CD4-positive, alpha-beta memory T cell (primary cell): ENCODE measurements around the gene CD83. TPM values are rescaled to one million over a fixed set of nuclear protein-coding genes. Genes with fewer than 3 reads are reported as not detected.
A peak's percentile ranks its signal among the peaks of the same experiment; 100 is the strongest.

ENCODE experiments used
- CTCF ChIA-PET: fragments of 350-600 bp; sonication (Branson Sonifier 250); formaldehyde crosslinking; loops from one replicate; lab custom pipeline; 2021; ENCODE audit warnings: inconsistent platforms; ENCODE audit not compliant: partially characterized antibody; lab: Charles Lee
- POLR2A ChIA-PET: fragments of 350-600 bp; sonication (Branson Sonifier 250); formaldehyde crosslinking; loops from one replicate; lab custom pipeline; 2021; ENCODE audit not compliant: partially characterized antibody; lab: Charles Lee
- DNase-seq, 5 donors: peaks; one replicate each; pipeline versions ENCODE4 v3.0.0 to v3.0.0-alpha.2; 2020 to 2022; ENCODE audit warnings: mixed read lengths in 1 of 5
- H3K27ac ChIP-seq: one replicate; pipeline ENCODE4 v1.7.0; 2013; ENCODE audit warnings: low read depth, low read length
- H3K27me3 ChIP-seq: 2 replicates; pipeline ENCODE4 v1.7.0; 2013; ENCODE audit warnings: mild to moderate bottlenecking, low read length, moderate library complexity; ENCODE audit not compliant: insufficient read depth
- H3K36me3 ChIP-seq: 2 replicates; pipeline ENCODE4 v1.7.0; 2013; ENCODE audit warnings: mild to moderate bottlenecking, low read length, moderate library complexity; ENCODE audit not compliant: insufficient read depth
- H3K4me1 ChIP-seq: 2 replicates; pipeline ENCODE4 v1.7.0; 2013; ENCODE audit warnings: mild to moderate bottlenecking, low read length, moderate library complexity; ENCODE audit not compliant: insufficient read depth
- H3K4me3 ChIP-seq, 2 donors: one replicate each; pipeline ENCODE4 v1.7.0; 2013; ENCODE audit warnings: low read length in 2 of 2, mild to moderate bottlenecking in 1 of 2
- H3K9me3 ChIP-seq, 2 donors: one replicate each; pipeline ENCODE4 v1.7.0; 2013; ENCODE audit warnings: low read length in 2 of 2, control low read depth in 1 of 2; ENCODE audit not compliant: control insufficient read depth in 1 of 2
- H3K27ac Mint-ChIP-seq, 7 donors: one replicate each; pipeline ENCODE4 v1.8.0; 2020 to 2021; ENCODE audit warnings: mixed read lengths in 7 of 7, mild to moderate bottlenecking in 6 of 7, inconsistent platforms in 3 of 7, moderate library complexity in 3 of 7
- H3K27me3 Mint-ChIP-seq, 2 donors: one replicate each; pipeline ENCODE4 v1.8.0; 2020 to 2021; ENCODE audit warnings: mixed read lengths in 2 of 2
- H3K36me3 Mint-ChIP-seq, 2 donors: one replicate each; pipeline ENCODE4 v1.8.0; 2020 to 2021; ENCODE audit warnings: mixed read lengths in 2 of 2, inconsistent platforms in 1 of 2, mild to moderate bottlenecking in 1 of 2
- H3K4me1 Mint-ChIP-seq, 4 donors: one replicate each; pipeline ENCODE4 v1.8.0; 2020 to 2021; ENCODE audit warnings: mixed read lengths in 4 of 4, mild to moderate bottlenecking in 1 of 4
- H3K4me3 Mint-ChIP-seq, 8 donors: one replicate each; pipeline ENCODE4 v1.8.0; 2020 to 2021; ENCODE audit warnings: mixed read lengths in 8 of 8, mild to moderate bottlenecking in 7 of 8, moderate library complexity in 6 of 8, inconsistent platforms in 3 of 8
- H3K9me3 Mint-ChIP-seq, 8 donors: one replicate each; pipeline ENCODE4 v1.8.0; 2020 to 2021; ENCODE audit warnings: mixed read lengths in 8 of 8, mild to moderate bottlenecking in 5 of 8, inconsistent platforms in 3 of 8, moderate library complexity in 1 of 8
- intact Hi-C: fragments of 100-400 bp; cut with micrococcal nuclease; formaldehyde crosslinking; loops from one replicate; pipeline ENCODE4 v1.15.1; 2023
- polyA plus RNA-seq, 2 donors: library from polyadenylated mRNA; unstranded; fragments of 300-500 nt; fragmentation: Illumina TruSeq; gene quantifications; one replicate each; pipeline ENCODE4 v1.2.3, GENCODE V29; 2021
- total RNA-seq, 2 experiments: library from RNA; stranded (reverse); gene quantifications; one replicate each; pipeline ENCODE4 v1.2.3, GENCODE V29; 2021

CD83 gene
- total and polyA plus RNA-seq, 4 experiments from 2014 or later = 4.8 to 10.6 (median 6.4) TPM

- CTCF ChIA-PET = interaction anchor here (1.7 to 9.8 kb wide), 2 partner anchors 16 to 38 kb away, joined by 6 to 73 read pairs; no protein-coding TSS in a partner anchor
These were observed 34.8 kb upstream of the CD83 start for GRCh38 chr6:14082771-14083170.

GRCh38 chr6:14083262-14083661 lies 34.3 kb upstream of the CD83 start:
- Histone ChIP-seq H3K36me3 (no peaks in the 10 kb centered on the region), H3K27me3 (no peaks in the 10 kb centered on the region), H3K27ac (no peak overlapping the region), H3K4me1 (no peaks in the 10 kb centered on the region), H3K9me3 (no peaks in the 10 kb centered on the region), H3K4me3 (no peak overlapping the region)
- CTCF ChIA-PET = interaction anchor here (1.5 to 1.7 kb wide), 2 partner anchors 17 to 38 kb away, joined by 3 to 6 read pairs; no protein-coding TSS in a partner anchor
- POLR2A ChIA-PET = no interaction called here
- no peak for DNase-seq
- H3K27ac Mint-ChIP-seq = no peak overlapping the region
- H3K36me3 Mint-ChIP-seq = no peaks in the 10 kb centered on the region
- H3K4me3 Mint-ChIP-seq = no peak overlapping the region
- no peaks in the 10 kb centered on the region for H3K27me3 Mint-ChIP-seq
- H3K9me3 Mint-ChIP-seq = no peaks in the 10 kb centered on the region
- no peaks in the 10 kb centered on the region for H3K4me1 Mint-ChIP-seq
- intact Hi-C loops = no loop called here

More at GRCh38 chr6:14082771-14083170, 34.8 kb upstream of the CD83 start:
- no peaks in the 10 kb centered on the region for H3K4me1 ChIP-seq
- H3K36me3 ChIP-seq = no peaks in the 10 kb centered on the region
- H3K27ac Mint-ChIP-seq = no peak overlapping the region
- no peak overlapping the region for H3K4me3 Mint-ChIP-seq
- H3K27me3 ChIP-seq = no peaks in the 10 kb centered on the region
- DNase-seq = no peak
- H3K27ac ChIP-seq = no peak overlapping the region
- POLR2A ChIA-PET = no interaction called here
- no peaks in the 10 kb centered on the region for H3K27me3 Mint-ChIP-seq
- no peak overlapping the region for H3K4me3 ChIP-seq
- no peaks in the 10 kb centered on the region for H3K36me3 Mint-ChIP-seq
- peaks cover 0 to 4% (median 0%) of the 10 kb centered on the region in 4 donors for H3K4me1 Mint-ChIP-seq
- H3K9me3 Mint-ChIP-seq = no peaks in the 10 kb centered on the region
- intact Hi-C loops = no loop called here
- no peaks in the 10 kb centered on the region for H3K9me3 ChIP-seq

GRCh38 chr6:14083751-14084150 lies 33.8 kb upstream of the CD83 start:
- Mint-ChIP-seq H3K9me3 (no peaks in the 10 kb centered on the region), H3K4me3 (no peak overlapping the region), H3K36me3 (no peaks in the 10 kb centered on the region), H3K27me3 (peaks cover 0 to 3% of the 10 kb centered on the region in 2 donors), H3K4me1 (no peaks in the 10 kb centered on the region), H3K27ac (peak overlapping the region in 1 of 7 donors; percentile 78)
- no peak overlapping the region for H3K27ac ChIP-seq
- no peak overlapping the region for H3K4me3 ChIP-seq
- POLR2A ChIA-PET = no interaction called here
- no peaks in the 10 kb centered on the region for H3K27me3 ChIP-seq
- DNase-seq = no peak
- intact Hi-C loops = no loop called here
- H3K4me1 ChIP-seq = no peaks in the 10 kb centered on the region
- H3K9me3 ChIP-seq = no peaks in the 10 kb centered on the region
- CTCF ChIA-PET = interaction anchor here (1.5 to 1.7 kb wide), 2 partner anchors 17 to 39 kb away, joined by 3 to 6 read pairs; no protein-coding TSS in a partner anchor
- H3K36me3 ChIP-seq = no peaks in the 10 kb centered on the region

GRCh38 chr6:14084388-14084787 lies 33.2 kb upstream of the CD83 start:
- Histone ChIP-seq H3K4me3 (no peak overlapping the region), H3K9me3 (no peaks in the 10 kb centered on the region), H3K36me3 (no peaks in the 10 kb centered on the region), H3K27ac (no peak overlapping the region), H3K27me3 (no peaks in the 10 kb centered on the region), H3K4me1 (no peaks in the 10 kb centered on the region)
- H3K4me1 Mint-ChIP-seq = no peaks in the 10 kb centered on the region
- DNase-seq = no peak
- no peak overlapping the region for H3K4me3 Mint-ChIP-seq
- H3K27ac Mint-ChIP-seq = no peak overlapping the region
- POLR2A ChIA-PET = no interaction called here
- H3K9me3 Mint-ChIP-seq = no peaks in the 10 kb centered on the region
- no peaks in the 10 kb centered on the region for H3K36me3 Mint-ChIP-seq
- CTCF ChIA-PET = interaction anchor here (1.5 kb wide), 1 partner anchor 18 kb away, joined by 3 read pairs; no protein-coding TSS in a partner anchor
- intact Hi-C loops = no loop called here
- H3K27me3 Mint-ChIP-seq = peaks cover 0 to 5% of the 10 kb centered on the region in 2 donors

GRCh38 chr6:14085176-14085787 lies 32.3 kb upstream of the CD83 start:
- peaks cover 0 to 4% (median 0%) of the 10 kb centered on the region in 8 donors for H3K9me3 Mint-ChIP-seq
- Histone ChIP-seq H3K4me1 (no peaks in the 10 kb centered on the region), H3K4me3 (no peak overlapping the region), H3K27ac (no peak overlapping the region), H3K9me3 (no peaks in the 10 kb centered on the region), H3K27me3 (no peaks in the 10 kb centered on the region), H3K36me3 (no peaks in the 10 kb centered on the region)
- H3K4me1 Mint-ChIP-seq = no peaks in the 10 kb centered on the region
- ChIA-PET POLR2A (no interaction called here), CTCF (interaction anchor here (1.0 to 1.4 kb wide), 2 partner anchors 17 to 290 kb away, joined by 3 to 4 read pairs; no protein-coding TSS in a partner anchor)
- no peaks in the 10 kb centered on the region for H3K36me3 Mint-ChIP-seq
- no peak for DNase-seq
- H3K27ac Mint-ChIP-seq = no peak overlapping the region
- peaks cover 5% of the 10 kb centered on the region in 2 donors for H3K27me3 Mint-ChIP-seq
- H3K4me3 Mint-ChIP-seq = no peak overlapping the region
- intact Hi-C loops = no loop called here

GRCh38 chr6:14086701-14087100 lies 30.9 kb upstream of the CD83 start:
- no peaks in the 10 kb centered on the region for H3K27me3 ChIP-seq
- H3K9me3 ChIP-seq = no peaks in the 10 kb centered on the region
- no peak overlapping the region for H3K27ac ChIP-seq
- H3K4me3 ChIP-seq = no peak overlapping the region
- ChIA-PET CTCF (interaction anchor here (1.4 to 1.9 kb wide), 2 partner anchors 18 to 20 kb away, joined by 3 to 5 read pairs; no protein-coding TSS in a partner anchor), POLR2A (no interaction called here)
- Mint-ChIP-seq H3K36me3 (no peaks in the 10 kb centered on the region), H3K27ac (no peak overlapping the region), H3K4me3 (no peak overlapping the region), H3K4me1 (no peaks in the 10 kb centered on the region), H3K27me3 (peaks cover 5 to 7% of the 10 kb centered on the region in 2 donors), H3K9me3 (peaks cover 0 to 4% (median 0%) of the 10 kb centered on the region in 8 donors)
- no peaks in the 10 kb centered on the region for H3K36me3 ChIP-seq
- DNase-seq = no peak
- H3K4me1 ChIP-seq = no peaks in the 10 kb centered on the region
- intact Hi-C loops = no loop called here

- no peak overlapping the region for H3K27ac ChIP-seq
- intact Hi-C loops = no loop called here
These were observed 28.9 kb upstream of the CD83 start for GRCh38 chr6:14088600-14089192.

More at GRCh38 chr6:14088600-14089192, 28.9 kb upstream of the CD83 start:
- no peaks in the 10 kb centered on the region for H3K36me3 ChIP-seq
- Mint-ChIP-seq H3K9me3 (peaks cover 0 to 10% (median 5%) of the 10 kb centered on the region in 8 donors), H3K27me3 (peaks cover 5 to 7% of the 10 kb centered on the region in 2 donors), H3K4me3 (no peak overlapping the region), H3K36me3 (peaks cover 0 to 6% of the 10 kb centered on the region in 2 donors), H3K4me1 (no peaks in the 10 kb centered on the region), H3K27ac (no peak overlapping the region)
- no peak overlapping the region for H3K4me3 ChIP-seq
- H3K4me1 ChIP-seq = no peaks in the 10 kb centered on the region
- no peaks in the 10 kb centered on the region for H3K27me3 ChIP-seq
- H3K9me3 ChIP-seq = no peaks in the 10 kb centered on the region
- POLR2A ChIA-PET = no interaction called here
- CTCF ChIA-PET = interaction anchor here (1.9 kb wide), 1 partner anchor 22 kb away, joined by 5 read pairs; no protein-coding TSS in a partner anchor
- DNase-seq = no peak
